Measurements from ENCODE around the gene MAST3. TPM values are rescaled to one million over a fixed set of nuclear protein-coding genes. Genes with fewer than 3 reads are reported as not detected.

MAST3 gene
- total and polyA plus RNA-seq, 2 of the 13 experiments (the other 11 are each of a cell fraction or from before 2014, with no cell fraction given): 4.1 to 4.6 TPM

DNA sequence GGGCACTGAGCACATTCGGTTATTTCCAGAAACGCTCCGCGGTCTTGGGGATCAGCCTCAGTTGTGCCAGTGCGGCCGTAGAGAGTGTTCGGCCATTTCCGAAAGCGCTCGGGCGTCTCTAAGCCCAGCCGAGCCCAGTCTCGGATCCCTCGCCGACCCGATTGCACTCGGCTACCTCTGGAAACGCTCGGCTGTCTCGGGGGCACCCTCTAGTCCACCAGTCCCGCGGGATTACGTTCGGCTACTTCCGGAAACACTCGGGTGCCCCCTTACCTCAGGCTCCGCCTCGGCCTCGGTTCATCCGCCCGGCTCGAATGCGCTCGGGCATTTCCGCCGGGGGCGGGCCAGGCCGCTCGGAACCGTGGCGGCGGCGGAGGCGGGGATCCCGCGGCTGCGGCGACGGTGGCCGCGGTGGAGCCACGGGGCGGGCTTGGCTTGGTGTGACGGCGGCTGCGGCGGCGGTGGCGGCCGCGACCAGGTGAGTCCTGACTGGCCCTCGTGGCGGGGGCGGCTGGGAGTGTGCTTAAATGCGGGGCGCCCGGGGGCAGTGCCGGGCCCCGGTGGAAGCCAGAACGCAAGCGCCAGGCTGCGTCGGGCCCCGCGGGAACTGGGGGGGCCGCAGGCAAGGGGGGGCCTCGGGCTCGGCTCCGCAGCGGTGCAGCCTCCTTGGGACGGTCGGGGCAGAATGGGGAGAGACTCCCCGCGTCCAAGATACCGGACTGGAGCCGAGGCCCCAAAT is 55.4 kb downstream of the MAST3 start, which contains the start of gene PIK3R2 (continued):
- TF ChIP-seq SP2 (CRISPR knock-in tag; IDR thresholded peaks at IDR 0.05) (no peak), ZNF274 (CRISPR knock-in tag; IDR thresholded peaks at IDR 0.05) (no peak), ZNF101 (CRISPR knock-in tag; IDR thresholded peaks at IDR 0.05; ENCODE audit: borderline replicate concordance, low read depth) (no peak), ZNF17 (CRISPR knock-in tag; IDR thresholded peaks at IDR 0.05) (no peak), BRF2 (CRISPR knock-in tag; IDR thresholded peaks at IDR 0.05) (no peak), ZNF605 (CRISPR knock-in tag; IDR thresholded peaks at IDR 0.05) (no peak; the same call in 1 of the 2 replicates), ZNF235 (CRISPR knock-in tag; IDR thresholded peaks at IDR 0.05; ENCODE audit: borderline replicate concordance) (peak; percentile 57; the same call in 1 of the 2 replicates), ZNF710 (CRISPR knock-in tag; IDR thresholded peaks at IDR 0.05; ENCODE audit: borderline replicate concordance) (peak; percentile 35; the same call in 1 of the 2 replicates), ZBTB42 (CRISPR knock-in tag; IDR thresholded peaks at IDR 0.05) (no peak), KLF13 (CRISPR knock-in tag; IDR thresholded peaks at IDR 0.05) (no peak), RELA (CRISPR knock-in tag; IDR thresholded peaks at IDR 0.05) (no peak), HOXD1 (CRISPR knock-in tag; IDR thresholded peaks at IDR 0.05) (no peak; the same call in 1 of the 2 replicates), FOXA1 (IDR thresholded peaks at IDR 0.05) (no peak), FOXA1 (CRISPR knock-in tag; IDR thresholded peaks at IDR 0.05) (no peak), ZNF7 (CRISPR knock-in tag; IDR thresholded peaks at IDR 0.05) (no peak), GMEB2 (CRISPR knock-in tag; IDR thresholded peaks at IDR 0.05; ENCODE audit: low read depth) (no peak), ERF (CRISPR knock-in tag; IDR thresholded peaks at IDR 0.05) (no peak), GTF3A (CRISPR knock-in tag; conservative IDR thresholded peaks at IDR 0.05) (no peak), ZFP41 (CRISPR knock-in tag; IDR thresholded peaks at IDR 0.05; ENCODE audit: borderline replicate concordance) (no peak), SYNCRIP (IDR thresholded peaks at IDR 0.05; ENCODE audit: insufficient read depth, low read depth, low read length) (no peak)
- TF ChIP-seq, protein P1, sequence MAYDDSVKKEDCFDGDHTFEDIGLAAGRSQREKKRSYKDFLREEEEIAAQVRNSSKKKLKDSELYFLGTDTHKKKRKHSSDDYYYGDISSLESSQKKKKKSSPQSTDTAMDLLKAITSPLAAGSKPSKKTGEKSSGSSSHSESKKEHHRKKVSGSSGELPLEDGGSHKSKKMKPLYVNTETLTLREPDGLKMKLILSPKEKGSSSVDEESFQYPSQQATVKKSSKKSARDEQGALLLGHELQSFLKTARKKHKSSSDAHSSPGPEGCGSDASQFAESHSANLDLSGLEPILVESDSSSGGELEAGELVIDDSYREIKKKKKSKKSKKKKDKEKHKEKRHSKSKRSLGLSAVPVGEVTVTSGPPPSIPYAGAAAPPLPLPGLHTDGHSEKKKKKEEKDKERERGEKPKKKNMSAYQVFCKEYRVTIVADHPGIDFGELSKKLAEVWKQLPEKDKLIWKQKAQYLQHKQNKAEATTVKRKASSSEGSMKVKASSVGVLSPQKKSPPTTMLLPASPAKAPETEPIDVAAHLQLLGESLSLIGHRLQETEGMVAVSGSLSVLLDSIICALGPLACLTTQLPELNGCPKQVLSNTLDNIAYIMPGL (CRISPR knock-in tag; IDR thresholded peaks at IDR 0.05; ENCODE audit: borderline replicate concordance in 1 of 2, low read depth in 1 of 2): 0 out of 4 replicates have a peak, but pooled peaks of 1 of the 2 experiments have one; percentile 36
- TF ChIP-seq, protein P2, sequence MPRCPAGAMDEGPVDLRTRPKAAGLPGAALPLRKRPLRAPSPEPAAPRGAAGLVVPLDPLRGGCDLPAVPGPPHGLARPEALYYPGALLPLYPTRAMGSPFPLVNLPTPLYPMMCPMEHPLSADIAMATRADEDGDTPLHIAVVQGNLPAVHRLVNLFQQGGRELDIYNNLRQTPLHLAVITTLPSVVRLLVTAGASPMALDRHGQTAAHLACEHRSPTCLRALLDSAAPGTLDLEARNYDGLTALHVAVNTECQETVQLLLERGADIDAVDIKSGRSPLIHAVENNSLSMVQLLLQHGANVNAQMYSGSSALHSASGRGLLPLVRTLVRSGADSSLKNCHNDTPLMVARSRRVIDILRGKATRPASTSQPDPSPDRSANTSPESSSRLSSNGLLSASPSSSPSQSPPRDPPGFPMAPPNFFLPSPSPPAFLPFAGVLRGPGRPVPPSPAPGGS (CRISPR knock-in tag; IDR thresholded peaks at IDR 0.05): no peak

All from HepG2 (cell line).